ENCODE data around the gene ALX3.

GRCh38 chr1:110098222-110099026 lies 28.0 kb upstream of the ALX3 start:
- TF ChIP-seq SIN3A (IDR thresholded peaks at IDR 0.05; ENCODE audit: borderline replicate concordance, insufficient read depth, low read length) (no peak; the same call in 1 of the 2 replicates), TAF1 (IDR thresholded peaks at IDR 0.05; ENCODE audit: borderline replicate concordance, insufficient read depth, low read length) (no peak), POLR2AphosphoS5 (IDR thresholded peaks at IDR 0.05; ENCODE audit: low read depth, low read length) (no peak), FOXP2 (optimal IDR thresholded peaks at IDR 0.05; ENCODE audit: borderline replicate concordance, extremely low read depth, extremely low read length, insufficient read depth) (no peak)
- TF ChIP-seq, protein P1, sequence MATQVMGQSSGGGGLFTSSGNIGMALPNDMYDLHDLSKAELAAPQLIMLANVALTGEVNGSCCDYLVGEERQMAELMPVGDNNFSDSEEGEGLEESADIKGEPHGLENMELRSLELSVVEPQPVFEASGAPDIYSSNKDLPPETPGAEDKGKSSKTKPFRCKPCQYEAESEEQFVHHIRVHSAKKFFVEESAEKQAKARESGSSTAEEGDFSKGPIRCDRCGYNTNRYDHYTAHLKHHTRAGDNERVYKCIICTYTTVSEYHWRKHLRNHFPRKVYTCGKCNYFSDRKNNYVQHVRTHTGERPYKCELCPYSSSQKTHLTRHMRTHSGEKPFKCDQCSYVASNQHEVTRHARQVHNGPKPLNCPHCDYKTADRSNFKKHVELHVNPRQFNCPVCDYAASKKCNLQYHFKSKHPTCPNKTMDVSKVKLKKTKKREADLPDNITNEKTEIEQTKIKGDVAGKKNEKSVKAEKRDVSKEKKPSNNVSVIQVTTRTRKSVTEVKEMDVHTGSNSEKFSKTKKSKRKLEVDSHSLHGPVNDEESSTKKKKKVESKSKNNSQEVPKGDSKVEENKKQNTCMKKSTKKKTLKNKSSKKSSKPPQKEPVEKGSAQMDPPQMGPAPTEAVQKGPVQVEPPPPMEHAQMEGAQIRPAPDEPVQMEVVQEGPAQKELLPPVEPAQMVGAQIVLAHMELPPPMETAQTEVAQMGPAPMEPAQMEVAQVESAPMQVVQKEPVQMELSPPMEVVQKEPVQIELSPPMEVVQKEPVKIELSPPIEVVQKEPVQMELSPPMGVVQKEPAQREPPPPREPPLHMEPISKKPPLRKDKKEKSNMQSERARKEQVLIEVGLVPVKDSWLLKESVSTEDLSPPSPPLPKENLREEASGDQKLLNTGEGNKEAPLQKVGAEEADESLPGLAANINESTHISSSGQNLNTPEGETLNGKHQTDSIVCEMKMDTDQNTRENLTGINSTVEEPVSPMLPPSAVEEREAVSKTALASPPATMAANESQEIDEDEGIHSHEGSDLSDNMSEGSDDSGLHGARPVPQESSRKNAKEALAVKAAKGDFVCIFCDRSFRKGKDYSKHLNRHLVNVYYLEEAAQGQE (IDR thresholded peaks at IDR 0.05; ENCODE audit: insufficient read depth in 1 of 2, low read depth in 2 of 2, low read length in 2 of 2) = no peak

Measured in PFSK-1 (cell line).